Panc1 (cell line): ENCODE results near the gene ZDHHC11B.
"Not testable (repeated sequence)": the region's sequence is repeated elsewhere in the genome, so short reads cannot be mapped to it uniquely, and the experiment has no call there.

Experiments used
- CTCF ChIP-seq: fragments of 450-650 bp; IDR thresholded peaks from 2 replicates; pipeline ENCODE4 v1.5.1; 2017; ENCODE audit warnings: mild to moderate bottlenecking
- POLR2AphosphoS5 ChIP-seq: IDR thresholded peaks from 2 replicates; pipeline ENCODE4 v1.6.1; 2012; ENCODE audit warnings: mild to moderate bottlenecking, low read depth, low read length, moderate library complexity
- REST ChIP-seq, 2 experiments: IDR thresholded peaks; 2 replicates each; pipeline ENCODE4 v1.6.1; 2011 to 2012; ENCODE audit warnings: low read depth in 2 of 2, control low read depth in 1 of 2, low read length in 1 of 2, mild to moderate bottlenecking in 1 of 2, moderate library complexity in 1 of 2; ENCODE audit not compliant: insufficient read depth in 1 of 2
- SIN3A ChIP-seq: IDR thresholded peaks from 2 replicates; pipeline ENCODE4 v1.6.1; 2012; ENCODE audit warnings: low read depth, mild to moderate bottlenecking, low read length, moderate library complexity, borderline replicate concordance; ENCODE audit not compliant: insufficient read depth
- TCF7L2 ChIP-seq: IDR thresholded peaks from 2 replicates; pipeline ENCODE4 v1.6.1; 2011; ENCODE audit warnings: mild to moderate bottlenecking, low read depth, low read length, inconsistent platforms

- TF ChIP-seq CTCF; TCF7L2; POLR2AphosphoS5; SIN3A; REST (IDR thresholded peaks at IDR 0.05; ENCODE audit: insufficient read depth in 1 of 2, low read depth in 2 of 2, low read length in 1 of 2): not testable (repeated sequence)
Measured at GRCh38 chr5:680836-681235, 103.7 kb downstream of the ZDHHC11B start.
